ENCODE data around the gene SEC14L2.
A peak's percentile ranks its signal among the peaks of the same experiment; 100 is the strongest.

SEC14L2 gene

DNA sequence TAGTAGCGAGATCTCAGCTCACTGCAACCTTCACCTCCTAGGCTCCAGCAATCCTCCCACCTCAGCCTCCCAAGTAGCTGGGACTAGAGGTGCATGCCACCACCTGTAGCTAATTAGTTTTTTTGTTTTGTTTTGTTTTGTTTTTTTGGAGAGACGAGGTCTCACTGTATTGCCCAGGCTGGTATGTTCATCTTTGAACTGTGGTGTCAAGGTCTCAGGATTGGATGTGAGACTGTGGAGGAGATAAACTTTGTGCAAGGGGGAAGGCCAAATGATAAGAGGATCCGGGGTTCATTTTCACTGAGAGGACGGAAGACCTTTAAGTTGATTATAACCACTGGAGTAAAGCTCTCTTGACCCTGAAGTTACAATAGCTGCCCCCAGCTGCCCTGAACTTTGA is 8.9 kb downstream of the SEC14L2 start:
- DNase-seq (ENCODE audit: low spot score): no peak

DNA sequence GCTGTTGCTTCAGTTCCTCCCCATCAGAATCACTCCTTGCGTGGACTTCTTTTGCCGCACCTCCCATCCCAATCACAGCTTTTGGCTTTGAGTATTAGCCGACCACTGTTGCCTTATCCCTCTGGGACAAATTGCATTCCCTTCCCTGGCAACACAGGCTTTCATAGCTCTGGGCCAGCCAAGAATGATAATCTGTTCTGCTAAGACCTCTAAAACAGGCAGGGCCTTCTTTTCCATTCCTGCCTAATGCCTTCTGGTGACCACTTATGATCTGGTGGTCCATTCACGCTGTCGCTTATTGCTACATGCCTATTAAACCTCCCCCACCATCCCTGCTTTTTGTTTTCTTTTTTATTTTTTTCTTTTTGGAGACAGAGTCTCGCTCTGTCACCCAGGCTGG is 9.6 kb downstream of the SEC14L2 start:
- no peak for DNase-seq (ENCODE audit: low spot score)

DNA sequence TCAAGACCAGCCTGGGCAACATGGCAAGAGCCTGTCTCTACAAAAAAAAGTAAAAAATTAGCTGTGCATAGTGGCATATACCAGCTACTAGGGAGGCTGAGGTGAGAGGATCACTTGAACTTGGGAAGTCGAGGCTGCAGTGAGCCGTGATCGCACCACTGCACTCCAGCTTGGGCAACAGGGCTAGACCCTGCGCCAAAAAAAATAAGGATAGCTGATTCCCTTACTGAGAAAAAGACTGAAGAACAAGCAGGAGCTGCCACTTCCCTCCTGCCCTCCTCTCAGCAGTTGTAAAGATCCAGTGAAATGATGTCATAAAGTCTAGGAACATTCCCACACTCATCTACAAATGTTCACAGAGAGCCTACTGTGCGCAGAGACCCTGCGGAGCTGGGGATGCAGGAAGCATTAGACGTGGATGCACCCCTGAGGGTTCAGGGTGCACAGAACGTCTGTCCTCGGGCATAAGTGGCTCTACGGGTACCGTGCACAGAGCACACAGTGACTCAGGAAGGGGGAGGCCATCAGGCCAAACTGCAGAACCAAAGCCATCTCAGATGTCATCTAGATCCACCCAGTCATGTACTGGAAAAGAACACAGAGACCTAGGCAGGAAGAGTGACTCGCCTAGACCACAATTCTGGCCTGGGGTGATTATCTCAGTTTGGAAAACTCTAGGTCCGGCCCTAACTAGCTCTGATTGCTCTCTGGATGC is 11.7 kb downstream of the SEC14L2 start:
- no peak for DNase-seq (ENCODE audit: low spot score)

DNA sequence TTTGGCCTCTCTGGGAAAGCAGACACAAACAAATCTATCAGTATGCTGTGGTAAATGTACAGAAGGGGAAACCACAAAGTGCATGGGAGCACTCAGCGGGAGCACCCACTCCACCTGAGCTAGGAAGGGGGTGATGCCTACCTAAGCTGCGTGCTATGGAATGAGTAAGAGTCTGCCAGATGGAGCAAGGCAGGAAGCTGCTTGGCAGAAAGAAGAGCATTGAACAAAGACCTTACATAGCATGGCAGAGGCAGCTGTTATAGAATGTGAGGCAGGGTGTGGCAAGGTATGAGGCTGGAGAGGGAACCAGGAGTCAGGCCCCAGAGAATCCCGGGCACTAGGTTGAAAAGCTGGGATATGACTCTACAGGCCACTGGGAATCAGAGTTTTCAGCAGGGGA is 15.0 kb downstream of the SEC14L2 start:
- no peak for DNase-seq (ENCODE audit: low spot score)

DNA sequence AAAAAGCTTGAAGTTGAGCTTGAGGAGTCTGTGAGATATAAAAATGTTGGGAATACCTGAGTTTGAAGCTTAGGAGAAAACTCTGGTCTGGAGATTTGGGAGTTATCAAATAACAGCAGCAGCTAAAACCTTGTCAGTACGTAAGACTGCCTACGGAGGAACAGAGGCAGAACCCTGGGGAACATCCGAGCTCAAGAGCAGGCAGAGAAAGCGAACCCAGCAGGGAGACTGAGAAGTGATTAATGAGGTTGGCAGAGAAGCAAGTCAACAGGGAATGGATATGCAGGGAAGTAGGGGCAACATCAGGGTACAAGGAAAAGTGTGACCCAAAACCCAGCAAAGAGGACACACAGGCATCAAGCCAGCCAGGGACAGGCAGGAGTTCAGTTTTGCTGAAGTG is 16.2 kb downstream of the SEC14L2 start:
- DNase-seq (ENCODE audit: low spot score): no peak

DNA sequence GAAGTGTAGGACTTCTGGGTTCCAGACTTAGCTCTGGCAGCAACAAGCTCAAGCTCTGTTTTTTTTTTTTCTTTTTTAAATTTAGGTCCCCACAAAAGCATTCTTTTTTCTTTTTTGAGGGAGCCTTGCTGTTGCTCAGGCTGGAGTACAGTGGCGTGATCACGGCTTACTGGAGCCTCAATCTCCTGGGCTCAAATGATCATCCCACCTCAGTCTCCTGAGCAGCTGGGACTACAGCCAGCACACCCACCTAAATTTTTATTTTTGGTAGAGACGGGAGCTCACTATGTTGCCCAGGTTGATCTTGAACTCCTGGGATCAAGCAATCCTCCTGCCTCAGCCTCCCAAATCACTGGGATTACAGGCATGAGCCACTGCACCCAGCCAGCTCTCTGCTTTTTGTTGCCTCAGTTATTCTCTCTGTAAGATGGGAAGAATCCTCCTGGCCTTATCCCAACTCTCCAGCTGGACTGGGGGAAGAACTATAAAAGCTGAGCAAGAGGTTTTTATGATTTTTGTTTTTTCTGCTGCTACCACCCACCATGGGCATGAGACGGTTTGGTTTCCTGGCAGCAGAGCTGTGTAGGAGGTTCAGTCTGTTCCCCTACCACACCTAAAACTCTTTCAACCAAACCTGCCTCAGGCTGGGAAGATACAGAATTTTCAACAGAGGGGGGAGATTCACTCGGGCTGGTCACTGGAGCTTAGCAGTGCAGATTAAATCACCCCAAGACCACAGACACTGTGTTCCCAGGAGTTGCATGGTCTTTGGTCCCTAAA is 17.1 kb downstream of the SEC14L2 start:
- no peak for DNase-seq (ENCODE audit: low spot score)

DNA sequence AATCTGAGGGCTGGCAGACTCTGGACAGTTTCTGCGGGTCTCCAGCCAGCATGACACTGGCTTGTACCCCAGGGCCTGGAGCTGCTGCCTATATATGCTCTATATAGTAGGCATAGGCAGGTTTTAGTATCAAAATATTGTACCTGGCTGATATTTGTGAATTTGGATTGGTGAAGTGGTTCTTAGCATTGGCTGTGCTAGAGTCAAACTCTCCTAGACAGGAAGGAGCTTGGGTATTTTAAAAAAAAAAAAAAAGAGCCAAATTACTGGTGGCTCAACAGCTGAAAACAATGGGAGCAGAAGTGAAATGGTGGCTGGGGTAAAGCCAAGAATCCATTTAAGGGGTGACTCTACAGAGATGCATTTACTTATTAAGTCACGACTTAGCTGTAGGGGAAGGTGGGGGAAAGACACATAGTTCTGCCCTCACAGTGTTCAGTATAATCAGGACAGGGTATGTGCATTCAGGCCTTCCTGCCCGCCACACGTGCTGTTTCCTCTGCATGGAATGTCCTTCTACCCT is 17.8 kb downstream of the SEC14L2 start:
- DNase-seq (ENCODE audit: low spot score): no peak

DNA sequence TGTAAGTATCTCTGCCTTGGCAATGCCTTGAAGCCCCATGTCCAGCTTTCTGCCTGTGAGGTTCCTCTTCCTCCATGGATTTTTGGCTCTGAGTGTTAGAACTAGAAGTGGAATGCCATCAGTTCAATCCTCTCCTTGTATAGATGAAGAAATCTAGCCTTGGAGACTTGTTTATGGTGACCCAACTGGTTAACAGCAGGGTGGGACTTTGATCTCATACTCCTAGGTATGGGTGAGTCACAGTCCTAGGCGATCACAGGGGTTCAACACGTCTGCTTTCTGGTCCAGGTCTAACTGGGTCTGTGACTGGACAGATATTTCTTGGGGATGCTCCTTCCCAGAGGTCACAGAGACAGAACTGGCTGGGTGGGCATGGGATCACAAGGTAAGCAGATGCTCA is 19.6 kb downstream of the SEC14L2 start:
- DNase-seq (ENCODE audit: low spot score): no peak

DNA sequence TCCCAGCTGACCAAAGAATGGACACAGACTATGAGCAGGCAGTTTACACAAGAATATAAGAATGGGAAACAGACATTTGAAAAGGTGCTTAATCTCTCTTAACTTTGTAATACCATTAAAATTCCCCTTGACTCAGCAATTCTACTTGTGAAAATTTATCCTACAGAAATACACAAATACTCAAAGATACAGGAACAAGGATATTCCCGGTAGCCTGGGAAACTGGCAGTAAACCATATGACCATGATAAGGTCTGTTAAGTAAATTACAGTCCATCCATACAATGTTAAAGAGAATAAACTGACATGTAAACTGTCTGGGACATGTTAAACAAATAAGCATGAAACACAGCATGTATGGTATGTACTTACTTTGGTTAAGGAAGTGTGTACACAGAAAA is 20.0 kb downstream of the SEC14L2 start:
- DNase-seq (ENCODE audit: low spot score): no peak

DNA sequence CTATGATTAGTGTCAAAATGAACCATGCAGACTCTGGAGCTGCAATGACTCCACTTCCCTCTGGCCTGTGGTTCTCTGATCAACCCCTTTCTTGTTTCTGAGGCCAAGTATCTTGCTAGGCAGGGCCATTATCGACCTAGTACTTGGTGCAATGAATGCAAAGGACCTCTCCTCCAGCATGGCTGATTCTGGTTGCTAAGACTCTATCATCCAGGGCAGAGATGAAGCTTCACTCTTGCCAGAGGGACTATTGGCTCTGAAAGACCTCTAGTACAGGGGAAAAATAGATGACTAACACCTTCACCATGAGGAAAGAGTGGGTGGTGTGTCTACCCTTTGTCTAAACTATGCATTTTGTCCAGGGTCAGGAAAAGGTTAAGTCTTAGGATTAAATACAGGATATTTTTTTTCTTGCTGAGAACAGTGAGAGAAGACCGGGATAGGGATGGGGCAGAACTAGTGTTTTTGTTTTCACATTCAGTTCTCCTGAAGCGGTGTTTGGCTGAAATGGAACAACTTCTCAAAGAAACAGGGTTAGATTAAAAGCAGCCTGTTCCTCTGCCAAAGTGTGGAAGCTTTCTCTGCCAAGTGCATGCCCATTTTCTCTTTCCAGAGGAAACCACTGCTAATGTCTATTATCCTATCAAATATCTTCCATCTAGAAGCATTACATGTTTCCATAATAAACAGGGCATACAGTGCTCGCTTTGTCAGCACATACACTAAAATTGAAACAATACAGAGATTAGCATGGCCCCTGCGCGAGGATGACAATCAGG is 23.7 kb downstream of the SEC14L2 start:
- DNase-seq (ENCODE audit: low spot score): no peak

DNA sequence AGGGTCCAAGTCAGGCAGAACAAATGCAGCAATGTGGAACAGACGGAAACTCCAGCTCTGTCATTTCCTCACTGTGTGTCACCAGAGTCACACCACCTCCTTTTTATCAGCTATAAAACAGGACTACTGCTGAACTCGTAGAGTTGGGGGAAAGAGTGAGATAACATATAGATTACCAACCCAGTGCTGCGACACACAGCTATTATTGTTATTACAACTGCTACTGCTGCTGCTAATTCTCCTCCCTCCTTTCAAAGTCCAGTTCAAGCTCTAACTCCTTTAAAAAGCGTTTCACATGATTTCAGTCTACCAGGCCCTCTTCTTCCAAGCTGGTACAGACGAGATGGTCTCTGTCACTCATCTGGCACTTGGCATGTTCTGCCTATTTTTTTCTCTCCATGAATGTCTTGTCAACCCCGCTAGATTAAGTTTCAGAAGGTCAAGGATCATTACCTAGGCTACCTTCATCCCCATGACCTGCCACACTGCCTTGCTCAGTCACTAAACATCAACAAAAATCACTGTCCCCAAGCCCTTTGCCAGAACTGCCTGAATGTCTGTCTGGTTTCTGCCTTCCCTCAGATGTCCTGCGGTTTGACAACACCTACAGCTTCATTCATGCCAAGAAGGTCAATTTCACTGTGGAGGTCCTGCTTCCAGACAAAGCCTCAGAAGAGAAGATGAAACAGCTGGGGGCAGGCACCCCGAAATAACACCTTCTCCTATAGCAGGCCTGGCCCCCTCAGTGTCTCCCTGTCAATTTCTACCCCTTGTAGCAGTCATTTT is 25.1 kb downstream of the SEC14L2 start:
- DNase-seq (ENCODE audit: low spot score): no peak

DNA sequence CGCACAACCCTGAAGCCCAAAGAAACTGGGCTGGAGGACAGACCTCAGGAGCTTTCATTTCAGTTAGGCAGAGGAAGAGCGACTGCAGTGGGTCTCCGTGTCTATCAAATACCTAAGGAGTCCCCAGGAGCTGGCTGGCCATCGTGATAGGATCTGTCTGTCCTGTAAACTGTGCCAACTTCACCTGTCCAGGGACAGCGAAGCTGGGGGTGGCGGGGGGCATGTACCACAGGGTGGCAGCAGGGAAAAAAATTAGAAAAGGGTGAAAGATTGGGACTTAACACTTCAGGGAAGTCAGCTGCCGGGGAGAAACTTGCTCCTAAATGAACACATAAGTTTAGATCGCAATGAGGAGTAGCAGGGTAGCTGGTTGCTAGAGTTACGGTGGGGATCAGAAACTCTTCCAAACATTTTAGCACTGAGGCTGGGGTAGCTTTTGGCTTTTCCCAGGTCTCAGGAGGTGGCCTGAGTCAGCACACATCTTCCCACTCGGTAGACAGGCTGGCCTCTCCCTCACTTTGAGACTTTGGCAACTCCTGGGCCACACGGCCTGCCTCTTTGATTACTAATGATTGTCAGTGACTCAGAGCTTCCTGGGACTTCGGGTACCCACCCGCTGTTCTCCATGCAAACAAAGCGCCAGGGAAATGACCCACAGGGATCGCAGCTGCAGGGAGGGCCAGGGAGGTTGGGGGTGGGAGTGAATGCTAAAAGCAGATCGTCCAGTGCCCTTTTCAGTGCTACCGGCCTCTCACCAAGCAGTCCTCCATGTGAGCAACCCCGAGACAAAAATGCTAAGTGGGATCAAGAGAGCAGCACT is 25.9 kb downstream of the SEC14L2 start:
- peak; percentile 65 for DNase-seq (ENCODE audit: low spot score)

DNA sequence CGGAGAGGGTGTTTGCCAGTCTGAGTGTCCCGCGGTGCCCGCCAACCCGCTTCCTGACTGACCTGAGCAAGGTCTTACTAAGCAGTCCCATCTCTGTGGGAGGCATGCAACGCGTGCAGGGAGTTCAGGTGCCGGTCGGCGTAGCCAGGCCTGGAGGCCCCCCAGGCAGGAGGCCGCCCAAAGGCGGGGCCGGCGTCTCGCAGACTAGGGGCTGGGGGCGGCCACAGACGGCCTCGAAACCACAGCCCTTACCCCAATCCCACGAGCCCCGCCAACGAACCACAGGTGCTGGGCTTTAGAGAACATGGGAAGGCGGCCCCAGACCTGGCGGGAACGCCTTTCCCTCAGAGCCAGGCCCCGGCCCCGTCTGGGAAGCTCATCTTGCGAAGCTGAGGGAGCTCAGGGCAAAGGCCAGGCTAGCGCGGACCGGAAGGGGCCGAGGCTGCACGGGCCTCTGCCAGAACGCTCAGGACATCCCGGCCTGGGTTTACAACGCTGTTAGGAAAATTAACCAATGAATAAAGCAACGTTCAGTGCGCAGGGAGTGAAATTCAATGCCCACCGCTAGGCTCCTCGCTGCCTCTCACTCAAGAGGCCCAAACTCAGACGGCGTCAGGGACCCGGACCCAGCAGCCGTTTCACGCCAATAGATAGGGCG is 26.6 kb downstream of the SEC14L2 start:
- DNase-seq (ENCODE audit: low spot score): peak; percentile 67

DNA sequence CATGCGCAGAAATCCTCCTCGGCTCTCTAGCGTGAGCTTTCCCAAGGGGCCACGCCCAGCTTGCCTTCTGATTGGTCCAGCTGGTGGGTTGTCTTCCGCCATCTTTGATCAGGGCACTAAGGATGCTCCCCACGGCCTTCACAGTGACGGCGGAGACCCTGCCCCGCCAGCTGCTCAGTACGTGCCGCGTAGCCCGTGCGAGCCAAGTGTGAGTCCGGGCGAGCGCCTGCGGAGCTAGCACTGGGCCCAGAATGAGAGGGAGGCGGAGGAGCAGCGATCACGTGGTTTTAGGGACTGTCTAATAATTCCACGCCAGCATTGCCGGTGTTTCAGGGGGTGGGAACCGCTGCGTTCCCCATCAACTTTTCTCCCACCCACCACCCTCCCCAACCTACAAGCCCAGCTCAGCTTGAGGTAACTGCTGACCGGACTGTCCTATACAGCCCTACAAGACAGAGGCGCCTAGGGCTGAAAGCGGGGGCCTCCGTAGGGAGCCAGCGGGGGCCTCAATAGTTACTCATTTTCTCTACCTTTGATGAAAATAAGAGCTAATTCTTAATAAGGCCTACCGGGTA is 27.2 kb downstream of the SEC14L2 start:
- DNase-seq (ENCODE audit: low spot score): peak; percentile 94

DNA sequence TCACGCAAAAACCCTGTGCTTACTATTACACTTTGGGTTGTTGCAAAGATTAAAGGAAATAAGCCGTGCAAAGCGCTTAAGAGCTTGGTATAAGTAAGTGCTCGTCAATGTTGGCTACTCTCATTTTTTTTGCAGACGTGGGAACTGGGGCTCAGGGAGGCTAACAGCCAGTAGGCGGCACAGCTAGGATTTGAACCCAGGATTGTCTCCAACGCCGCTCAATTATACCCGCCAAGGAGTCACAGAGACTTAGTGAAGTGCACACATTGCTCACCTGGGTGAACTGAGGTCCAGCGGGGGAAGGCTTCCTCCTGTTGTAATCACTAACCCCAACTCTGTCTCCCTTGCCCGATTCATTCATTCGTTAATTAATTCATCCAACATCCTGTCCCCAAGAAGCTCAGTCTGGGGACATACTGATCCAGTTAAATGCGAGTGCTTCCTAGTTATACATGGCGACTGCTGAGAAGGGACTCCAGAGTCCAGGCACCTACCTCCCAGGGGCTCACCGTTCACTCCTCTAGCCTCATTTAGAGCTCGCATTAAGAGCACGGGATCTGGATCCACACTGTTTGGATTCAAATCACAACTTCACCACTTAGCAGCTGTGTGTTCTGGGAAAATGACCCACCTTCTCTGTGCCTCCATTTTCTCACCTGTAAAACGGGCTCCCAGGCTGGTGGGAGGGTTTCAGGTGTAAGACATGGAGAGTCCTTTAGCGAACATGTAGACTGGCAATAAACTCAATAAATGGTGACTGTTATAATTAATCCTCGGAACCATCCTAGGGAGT is 27.9 kb downstream of the SEC14L2 start:
- no peak for DNase-seq (ENCODE audit: low spot score)

DNA sequence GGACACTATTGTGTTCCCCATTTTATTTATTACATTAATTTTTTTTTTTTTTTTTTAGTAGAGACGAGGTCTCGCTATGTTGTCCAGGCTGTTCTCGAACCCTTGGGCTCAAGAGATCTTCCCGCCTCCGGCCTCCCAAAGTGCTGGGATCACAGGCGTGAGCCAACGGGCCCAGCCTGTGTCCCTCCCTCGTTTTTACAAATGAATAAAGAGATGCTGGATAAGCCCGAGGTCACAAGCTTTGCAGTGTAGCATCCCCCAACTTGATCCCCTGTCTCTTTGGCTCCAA is 28.5 kb downstream of the SEC14L2 start:
- no peak for DNase-seq (ENCODE audit: low spot score)

DNA sequence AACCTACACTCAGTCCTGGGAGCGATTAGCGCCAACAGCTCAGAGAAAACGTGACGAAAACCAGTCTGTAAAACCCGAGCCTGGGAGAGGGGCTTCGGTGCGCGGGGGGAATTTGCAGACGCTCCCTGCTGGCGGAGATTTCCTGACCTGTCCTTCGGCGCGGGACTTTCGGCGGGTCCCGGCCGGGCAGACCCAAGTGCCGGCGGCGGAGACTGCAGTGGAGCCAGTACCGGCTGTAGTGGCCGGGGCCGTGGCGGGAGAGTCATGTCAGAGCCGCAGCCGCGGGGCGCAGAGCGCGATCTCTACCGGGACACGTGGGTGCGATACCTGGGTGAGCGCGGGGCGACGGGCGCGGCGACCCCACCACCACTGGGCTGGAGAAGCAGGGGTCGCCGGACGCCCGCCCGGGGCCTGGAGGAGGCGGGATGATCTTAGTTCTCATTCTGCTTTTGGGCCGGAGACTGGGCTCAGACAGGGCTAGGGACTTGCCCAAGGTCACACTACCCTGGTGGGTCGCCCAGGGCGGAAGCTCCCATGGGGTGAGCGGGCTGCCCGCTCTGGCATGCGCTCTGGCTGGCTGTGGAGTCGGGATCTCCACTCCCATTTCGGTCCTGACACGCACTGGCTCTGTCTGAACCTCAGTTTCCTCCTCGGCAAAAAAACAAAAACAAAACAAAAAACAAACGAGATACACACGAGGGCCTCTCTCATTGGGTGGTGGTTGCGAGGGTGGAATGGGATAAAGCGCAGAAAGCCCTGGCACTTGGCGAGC is 29.0 kb downstream of the SEC14L2 start, which contains the start of gene MTFP1:
MTFP1 (plus strand) TSS at position 153 of the 772 bp plus-strand sequence; CDS start at position 265, 112 bp downstream.
- DNase-seq (ENCODE audit: low spot score): peak; percentile 88
